HG03097 (cell line): ENCODE measurements around the gene OR6C76.

Experiments
- ATAC-seq: cut with Tn5 transposase; IDR thresholded peaks from one replicate; pipeline ENCODE4 v1.9.1; 2021; ENCODE audit not compliant: unreplicated experiment, low FRiP score

OR6C76 gene

GRCh38 chr12:55467836-55468235 lies 41.8 kb downstream of the OR6C76 start:
- ATAC-seq = no peak

GRCh38 chr12:55469291-55469690 lies 43.2 kb downstream of the OR6C76 start:
- ATAC-seq = no peak

- no peak for ATAC-seq
These were observed 44.2 kb downstream of the OR6C76 start, which contains the start of gene OR6C70 for GRCh38 chr12:55470088-55470829. TSS of gene OR6C70 (minus strand) at chr12:55470138. CDS start at chr12:55470138, 0 bp downstream.

DNA sequence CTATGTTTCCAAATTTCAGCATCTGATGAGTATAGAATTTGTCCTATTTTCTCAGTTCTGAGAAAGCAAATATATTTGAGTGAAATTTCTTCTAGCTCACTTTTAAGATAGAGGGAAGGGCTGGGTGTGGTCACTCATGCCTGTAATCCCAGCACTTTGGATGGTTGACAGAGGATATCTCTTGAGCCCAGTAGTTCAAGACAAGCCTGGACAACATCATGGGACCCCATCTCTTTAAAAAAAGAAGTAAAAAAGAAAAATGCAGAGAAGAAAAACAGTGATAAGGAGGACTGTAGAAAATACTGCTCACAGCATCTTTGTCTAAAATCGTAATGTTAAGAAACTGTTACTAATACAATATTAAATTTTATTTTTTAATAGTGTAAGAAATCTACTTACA lies 46.2 kb downstream of the OR6C76 start:
- no peak for ATAC-seq
